Large intestine (tissue), 3 donors: ENCODE data around the gene SRMS. TPM values are rescaled to one million over a fixed set of nuclear protein-coding genes. Genes with fewer than 3 reads are reported as not detected.

Source experiments
- DNase-seq, 2 donors: peaks; one replicate each; pipeline versions ENCODE4 v3.0.0 to v3.0.0-alpha.2; 2013
- H3K27ac ChIP-seq: one replicate; pipeline ENCODE4 v1.5.1; 2013; ENCODE audit warnings: low read length
- H3K27me3 ChIP-seq: 2 replicates; pipeline ENCODE4 v1.6.1; 2013; ENCODE audit warnings: low read length; ENCODE audit not compliant: control insufficient read depth, insufficient read depth
- H3K36me3 ChIP-seq: 2 replicates; pipeline ENCODE4 v1.6.1; 2013; ENCODE audit warnings: low read length; ENCODE audit not compliant: control insufficient read depth, insufficient read depth
- H3K4me1 ChIP-seq: one replicate; pipeline ENCODE4 v1.6.1; 2013; ENCODE audit warnings: low read length; ENCODE audit not compliant: control insufficient read depth, insufficient read depth
- H3K4me3 ChIP-seq: one replicate; pipeline ENCODE4 v1.5.1; 2013; ENCODE audit warnings: low read length
- H3K9me3 ChIP-seq: one replicate; pipeline ENCODE4 v1.6.1; 2013; ENCODE audit warnings: mild to moderate bottlenecking, low read depth, low read length, moderate library complexity; ENCODE audit not compliant: control insufficient read depth
- WGBS: methylation state at CpG from one replicate; pipeline ENCODE4 v1.1.5; 2013; ENCODE audit warnings: low lambda C conversion rate; ENCODE audit not compliant: insufficient coverage; 5-methylcytosine and 5-hydroxymethylcytosine counted together
- polyA plus RNA-seq: library from polyadenylated mRNA; unstranded; fragments of 120-200 nt; gene quantifications from one replicate; pipeline ENCODE4 v1.2.1, GENCODE V29; 2013

Gene SRMS
- polyA plus RNA-seq, 1 donor = 0.16 TPM

- Histone ChIP-seq H3K4me3 (no peak overlapping the region), H3K27me3 (no peaks in the 10 kb centered on the region), H3K9me3 (peaks cover under 1% of the 10 kb centered on the region), H3K36me3 (peaks cover 11% of the 10 kb centered on the region), H3K4me1 (peaks cover 8% of the 10 kb centered on the region), H3K27ac (no peak overlapping the region)
- no peak for DNase-seq
- WGBS = no CpG with 5 or more reads among the region's 28 CpGs
Observed at GRCh38 chr20:63570281-63571086, 22.9 kb upstream of the SRMS start.

DNA sequence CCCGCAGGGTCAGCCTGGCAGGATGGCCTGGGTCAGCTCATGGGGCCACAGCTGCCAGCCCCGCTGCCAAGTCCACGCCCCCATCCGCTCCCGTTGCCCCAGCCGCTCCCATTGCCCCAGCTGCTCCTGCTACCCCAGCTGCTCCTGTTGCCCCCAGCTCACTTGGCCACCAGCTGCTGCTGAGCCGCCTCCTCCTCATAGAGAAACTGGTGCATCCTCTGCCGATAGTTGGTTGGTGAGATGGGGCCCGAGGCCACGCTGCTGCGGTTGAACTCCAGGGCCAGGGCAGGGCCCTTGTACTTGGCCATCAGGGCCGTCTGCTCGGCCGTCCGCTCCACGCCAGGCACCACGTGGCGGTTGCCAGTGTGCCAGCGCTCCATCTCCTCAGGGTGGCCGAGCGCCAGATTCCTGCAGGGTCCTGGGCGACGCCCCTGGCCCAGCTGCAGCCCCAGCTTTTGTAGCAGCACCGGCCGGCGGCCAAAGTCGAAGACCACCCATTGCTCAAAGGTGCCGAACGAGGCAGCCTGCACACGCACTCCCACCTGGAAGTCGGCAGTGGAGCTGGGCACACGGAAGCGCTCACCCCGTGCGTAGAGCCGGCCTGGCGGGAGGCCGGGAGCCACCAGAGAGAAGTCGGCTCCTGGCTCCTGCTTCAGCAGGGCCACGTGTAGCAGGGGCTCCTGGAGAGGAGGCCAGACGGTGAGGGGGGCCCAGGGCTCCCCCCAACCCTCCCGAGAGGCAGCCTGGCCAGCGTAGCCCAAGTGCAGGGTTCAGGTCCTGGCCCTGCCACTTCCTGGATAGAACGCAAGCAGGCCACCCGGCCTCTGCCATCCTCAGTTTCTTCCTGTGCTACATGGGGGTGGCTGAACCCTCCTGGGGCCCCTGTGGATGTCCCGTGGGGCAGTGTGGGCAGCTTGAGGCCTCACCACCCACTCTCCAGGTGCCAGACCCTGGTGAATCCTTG is 21.7 kb upstream of the SRMS start:
- Histone ChIP-seq H3K36me3 (peaks cover 19% of the 10 kb centered on the region), H3K9me3 (peaks cover 6% of the 10 kb centered on the region), H3K27me3 (no peaks in the 10 kb centered on the region), H3K4me3 (no peak overlapping the region), H3K4me1 (peaks cover 6% of the 10 kb centered on the region), H3K27ac (no peak overlapping the region)
- no peak for DNase-seq
- no CpG with 5 or more reads among the region's 46 CpGs for WGBS

DNA sequence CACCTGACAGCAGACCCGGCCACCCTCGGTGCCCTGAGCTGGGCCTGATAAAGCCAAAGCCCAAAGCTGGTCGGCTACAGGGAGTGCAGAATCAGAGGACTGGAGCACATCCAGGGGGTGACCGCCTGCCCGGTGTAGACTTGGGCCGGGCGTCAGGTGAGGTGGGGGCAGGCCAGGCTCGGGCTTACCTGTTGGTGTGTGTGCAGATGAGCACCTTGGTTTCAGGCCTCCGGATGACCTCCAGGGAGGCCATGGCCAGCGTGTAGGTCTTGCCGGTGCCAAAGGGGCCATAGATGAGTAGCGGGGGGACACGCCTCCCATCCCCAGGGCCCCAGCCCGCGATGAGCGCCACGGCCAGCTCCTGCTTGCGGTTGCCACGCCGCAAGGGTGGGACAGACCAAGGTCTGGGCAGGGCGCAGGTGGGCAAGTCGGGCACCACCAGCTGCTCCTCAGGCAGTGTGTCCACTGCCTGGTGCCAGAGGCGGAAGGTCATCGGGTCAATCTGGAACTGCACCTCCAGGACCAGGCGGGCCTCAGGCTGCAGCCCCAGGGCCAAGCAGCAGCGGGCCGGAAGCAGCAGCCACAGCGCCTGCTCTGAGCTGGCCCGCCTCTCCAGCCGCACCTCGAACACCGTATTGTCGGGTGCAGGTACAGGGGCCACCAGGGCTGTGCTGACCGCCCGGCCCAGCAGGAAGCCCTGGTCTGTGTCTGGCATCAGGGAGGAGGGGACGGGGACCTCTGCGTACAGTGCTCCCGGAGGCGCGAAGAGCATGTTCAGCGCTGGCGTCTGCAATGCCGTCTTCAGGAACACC is 20.8 kb upstream of the SRMS start:
- no peak overlapping the region for H3K27ac ChIP-seq
- peaks cover 25% of the 10 kb centered on the region for H3K36me3 ChIP-seq
- H3K4me3 ChIP-seq = no peak overlapping the region
- peaks cover 4% of the 10 kb centered on the region for H3K4me1 ChIP-seq
- no peaks in the 10 kb centered on the region for H3K27me3 ChIP-seq
- WGBS = no CpG with 5 or more reads among the region's 43 CpGs
- no peak for DNase-seq
- peaks cover 6% of the 10 kb centered on the region for H3K9me3 ChIP-seq

DNA sequence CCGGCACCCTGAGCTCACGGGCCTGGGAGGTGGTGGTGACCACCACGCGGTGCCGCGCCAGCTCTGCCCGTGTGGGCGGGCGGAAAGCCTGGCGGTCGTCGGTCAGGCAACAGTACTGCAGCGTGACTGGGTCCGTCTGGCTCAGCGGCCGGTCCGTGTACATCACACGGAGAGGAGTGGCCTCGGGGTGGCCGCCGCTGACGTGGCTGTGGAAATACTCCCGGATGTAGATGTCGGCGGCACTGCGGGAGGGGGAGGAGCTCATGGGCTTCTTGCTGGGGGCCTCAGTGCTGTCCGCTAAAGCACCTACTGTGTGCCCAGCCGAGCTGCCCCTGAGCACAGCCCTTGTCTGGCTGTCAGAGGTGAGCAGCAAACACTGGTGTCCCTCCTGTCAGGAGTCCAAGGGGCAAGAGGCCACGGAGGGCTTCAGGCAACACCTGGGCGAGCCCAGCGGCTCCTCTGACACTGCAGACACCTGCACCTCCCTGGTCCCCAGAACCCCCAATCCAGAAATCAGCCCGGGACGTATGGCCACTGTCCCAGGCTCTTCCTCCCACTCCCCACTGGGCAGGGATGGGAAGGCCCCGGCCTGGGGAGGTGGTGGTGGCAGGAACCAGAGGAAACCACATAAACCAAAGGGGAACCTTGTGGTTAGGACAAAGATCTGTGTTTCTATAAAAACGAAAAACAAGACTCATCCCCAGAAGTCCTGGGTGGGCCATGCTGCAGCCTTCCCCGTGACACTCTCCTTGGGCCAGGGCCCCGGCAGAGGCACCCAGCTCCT is 20.0 kb upstream of the SRMS start:
- no peak for DNase-seq
- Histone ChIP-seq H3K9me3 (peaks cover 6% of the 10 kb centered on the region), H3K4me3 (no peak overlapping the region), H3K36me3 (peaks cover 31% of the 10 kb centered on the region), H3K27ac (no peak overlapping the region), H3K4me1 (no peaks in the 10 kb centered on the region), H3K27me3 (no peaks in the 10 kb centered on the region)
- WGBS = no CpG with 5 or more reads among the region's 37 CpGs

DNA sequence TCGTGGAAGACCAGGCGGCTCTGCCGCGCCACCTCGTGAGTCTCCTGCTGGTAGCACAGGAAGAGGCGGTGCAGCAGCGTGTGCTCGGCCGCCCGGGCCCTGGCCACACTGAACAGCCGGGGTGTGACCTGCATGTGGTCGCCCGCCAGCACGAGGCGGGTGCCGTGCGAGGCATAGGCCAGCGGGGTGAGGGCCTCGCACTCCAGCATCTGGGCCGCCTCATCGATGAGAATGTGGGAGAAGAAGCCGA is 19.5 kb upstream of the SRMS start:
- Histone ChIP-seq H3K36me3 (peaks cover 34% of the 10 kb centered on the region), H3K27me3 (no peaks in the 10 kb centered on the region), H3K27ac (no peak overlapping the region), H3K4me1 (no peaks in the 10 kb centered on the region), H3K9me3 (peaks cover 6% of the 10 kb centered on the region), H3K4me3 (no peak overlapping the region)
- DNase-seq = no peak
- no CpG with 5 or more reads among the region's 22 CpGs for WGBS

DNA sequence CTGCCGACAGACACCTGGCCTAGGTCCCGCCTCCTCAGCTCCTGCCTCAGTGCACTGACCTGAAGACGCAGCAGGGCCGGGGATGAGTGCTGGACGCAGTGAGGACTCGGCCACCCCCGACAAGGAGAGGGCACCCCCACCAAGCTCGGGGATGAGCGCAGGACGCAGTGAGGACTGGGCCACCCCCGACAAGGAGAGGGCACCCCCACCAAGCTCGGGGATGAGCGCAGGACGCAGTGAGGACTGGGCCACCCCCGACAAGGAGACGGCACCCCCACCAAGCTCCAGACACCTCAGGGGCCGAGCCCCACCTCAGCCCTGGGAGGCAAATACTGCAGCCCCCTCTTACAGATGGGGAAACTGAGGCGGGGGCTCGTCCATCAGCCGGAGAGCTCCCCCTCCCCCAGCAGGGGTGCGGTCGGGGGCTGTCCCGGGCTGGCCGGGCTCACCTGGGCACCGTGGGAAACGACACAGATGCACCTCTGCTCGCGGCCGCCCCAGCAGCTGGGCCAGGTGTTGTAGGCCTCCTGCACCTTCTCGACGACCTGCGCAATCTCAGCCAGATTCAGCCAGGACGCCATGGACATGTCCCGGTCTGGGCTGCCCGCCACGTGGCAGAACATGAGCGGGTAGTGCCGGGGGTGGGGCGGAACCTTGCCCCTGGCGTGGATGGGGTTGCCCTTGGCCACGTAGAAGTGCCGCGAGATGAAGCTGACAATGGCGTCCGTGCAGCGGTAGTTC is 19.0 kb upstream of the SRMS start:
- DNase-seq = no peak
- Histone ChIP-seq H3K9me3 (peaks cover 6% of the 10 kb centered on the region), H3K4me1 (no peaks in the 10 kb centered on the region), H3K36me3 (peaks cover 34% of the 10 kb centered on the region), H3K4me3 (no peak overlapping the region), H3K27me3 (no peaks in the 10 kb centered on the region), H3K27ac (no peak overlapping the region)
- no CpG with 5 or more reads among the region's 46 CpGs for WGBS

GRCh38 chr20:63565699-63566335 is 18.3 kb upstream of the SRMS start:
- DNase-seq = no peak
- Histone ChIP-seq H3K4me1 (no peaks in the 10 kb centered on the region), H3K9me3 (peaks cover 6% of the 10 kb centered on the region), H3K27me3 (no peaks in the 10 kb centered on the region), H3K4me3 (no peak overlapping the region), H3K27ac (no peak overlapping the region), H3K36me3 (peaks cover 41% of the 10 kb centered on the region)
- WGBS = no CpG with 5 or more reads among the region's 43 CpGs

GRCh38 chr20:63565021-63565698 is 17.6 kb upstream of the SRMS start:
- DNase-seq = no peak
- no peak overlapping the region for H3K27ac ChIP-seq
- no peaks in the 10 kb centered on the region for H3K27me3 ChIP-seq
- peaks cover 47% of the 10 kb centered on the region for H3K36me3 ChIP-seq
- H3K4me3 ChIP-seq = no peak overlapping the region
- H3K4me1 ChIP-seq = no peaks in the 10 kb centered on the region
- peaks cover 6% of the 10 kb centered on the region for H3K9me3 ChIP-seq
- WGBS = no CpG with 5 or more reads among the region's 61 CpGs
